WTC11 (cell line): ENCODE measurements around the gene TMEM217. TPM values are rescaled to one million over a fixed set of nuclear protein-coding genes. Genes with fewer than 3 reads are reported as not detected.

ENCODE experiments used
- ATAC-seq: fragments of 200-7000 bp; cut with Tn5 transposase; 2 replicates; pipeline ENCODE4 v1.10.0; 2021; ENCODE audit warnings: mild to moderate bottlenecking, moderate library complexity
- CTCF ChIA-PET: fragments of 300-600 bp; sonication (Branson Sonifier 250); formaldehyde crosslinking; loops from one replicate; lab custom pipeline; 2021; ENCODE audit warnings: antibody characterized with exemption; lab: Charles Lee
- POLR2A ChIA-PET: fragments of 350-600 bp; sonication (Branson Sonifier 250); formaldehyde crosslinking; loops from one replicate; lab custom pipeline; 2021; ENCODE audit warnings: antibody characterized with exemption; lab: Charles Lee
- DNase-seq: peaks from one replicate; pipeline ENCODE4 v3.0.0; 2021; ENCODE audit warnings: low spot score
- H3K27ac Mint-ChIP-seq: 2 replicates; pipeline ENCODE4 v1.8.0; 2021; ENCODE audit warnings: mixed read lengths
- H3K27me3 Mint-ChIP-seq: 2 replicates; pipeline ENCODE4 v1.8.0; 2021; ENCODE audit warnings: low read depth, mild to moderate bottlenecking, moderate library complexity, mixed read lengths
- H3K36me3 Mint-ChIP-seq: 2 replicates; pipeline ENCODE4 v1.8.0; 2021; ENCODE audit warnings: mixed read lengths
- H3K4me1 Mint-ChIP-seq: 2 replicates; pipeline ENCODE4 v1.8.0; 2022; ENCODE audit warnings: mixed read lengths
- H3K4me3 Mint-ChIP-seq: 2 replicates; pipeline ENCODE4 v1.8.0; 2021; ENCODE audit warnings: mild to moderate bottlenecking, moderate library complexity, mixed read lengths
- H3K9me3 Mint-ChIP-seq: 2 replicates; pipeline ENCODE4 v1.8.0; 2021; ENCODE audit warnings: mixed read lengths
- CREM ChIP-seq: sonication (generic); formaldehyde crosslinking; IDR thresholded peaks from 2 replicates; pipeline ENCODE4 v1.8.1; 2022; ENCODE audit warnings: mild to moderate bottlenecking, missing genetic modification reagents, moderate library complexity
- ETV6 ChIP-seq: sonication (generic); formaldehyde crosslinking; IDR thresholded peaks from 2 replicates; pipeline ENCODE4 v1.8.1; 2022; ENCODE audit warnings: mild to moderate bottlenecking, missing genetic modification reagents
- IRF2 ChIP-seq: sonication (generic); formaldehyde crosslinking; IDR thresholded peaks from 2 replicates; pipeline ENCODE4 v1.8.0; 2022; ENCODE audit warnings: low read depth, missing genetic modification reagents, borderline replicate concordance
- KAT7 ChIP-seq: sonication (generic); formaldehyde crosslinking; IDR thresholded peaks from 2 replicates; pipeline ENCODE4 v1.8.1; 2023; ENCODE audit warnings: missing genetic modification reagents, mild to moderate bottlenecking, borderline replicate concordance
- NFATC4 ChIP-seq: fragments of 250-450 bp; sonication (Bioruptor Pico); IDR thresholded peaks from 2 replicates; pipeline ENCODE4 v1.9.0; 2021; ENCODE audit warnings: mild to moderate bottlenecking
- NFE2L1 ChIP-seq: sonication (generic); formaldehyde crosslinking; IDR thresholded peaks from 2 replicates; pipeline ENCODE4 v1.8.1; 2023; ENCODE audit warnings: missing genetic modification reagents
- RELA ChIP-seq: sonication (generic); formaldehyde crosslinking; IDR thresholded peaks from 2 replicates; pipeline ENCODE4 v1.8.1; 2022; ENCODE audit warnings: missing genetic modification reagents, mild to moderate bottlenecking, borderline replicate concordance
- SMAD3 ChIP-seq: sonication (generic); formaldehyde crosslinking; IDR thresholded peaks from 2 replicates; pipeline ENCODE4 v1.8.0; 2022; ENCODE audit warnings: missing genetic modification reagents, mild to moderate bottlenecking, borderline replicate concordance
- ZBTB21 ChIP-seq: sonication (generic); formaldehyde crosslinking; IDR thresholded peaks from 2 replicates; pipeline ENCODE4 v1.8.1; 2023; ENCODE audit warnings: mild to moderate bottlenecking, missing genetic modification reagents, borderline replicate concordance
- ZNF138 ChIP-seq: sonication (generic); formaldehyde crosslinking; conservative IDR thresholded peaks from 2 replicates; pipeline ENCODE4 v1.8.1; 2022; ENCODE audit warnings: mild to moderate bottlenecking, moderate library complexity, missing genetic modification reagents
- ZNF317 ChIP-seq: sonication (generic); formaldehyde crosslinking; IDR thresholded peaks from 2 replicates; pipeline ENCODE4 v1.8.1; 2023; ENCODE audit warnings: low read depth, mild to moderate bottlenecking, moderate library complexity, missing genetic modification reagents, borderline replicate concordance
- ZNF396 ChIP-seq: fragments of 250-450 bp; sonication (Bioruptor Pico); IDR thresholded peaks from 2 replicates; pipeline ENCODE4 v1.8.0; 2021; ENCODE audit warnings: mild to moderate bottlenecking, moderate library complexity, borderline replicate concordance
- total RNA-seq: library from RNA; stranded (reverse); gene quantifications from 3 replicates; pipeline ENCODE4 v1.2.3, GENCODE V29; 2021
- TF ChIP-seq, protein P1 (sequence below): sonication (generic); formaldehyde crosslinking; IDR thresholded peaks from 2 replicates; pipeline ENCODE4 v1.8.0; 2022; ENCODE audit warnings: mild to moderate bottlenecking, missing genetic modification reagents
- TF ChIP-seq, protein P2 (sequence below): sonication (generic); formaldehyde crosslinking; IDR thresholded peaks from 2 replicates; pipeline ENCODE4 v1.8.0; 2022; ENCODE audit warnings: mild to moderate bottlenecking, missing genetic modification reagents
- TF ChIP-seq, protein P3 (sequence below): sonication (generic); formaldehyde crosslinking; IDR thresholded peaks from 2 replicates; pipeline ENCODE4 v1.8.1; 2023; ENCODE audit warnings: mild to moderate bottlenecking, missing genetic modification reagents, moderate library complexity
- TF ChIP-seq, protein P4 (sequence below): sonication (generic); formaldehyde crosslinking; IDR thresholded peaks from 2 replicates; pipeline ENCODE4 v1.8.0; 2023; ENCODE audit warnings: missing genetic modification reagents
- TF ChIP-seq, protein P5 (sequence below): sonication (generic); formaldehyde crosslinking; IDR thresholded peaks from 2 replicates; pipeline ENCODE4 v1.8.1; 2022; ENCODE audit warnings: missing genetic modification reagents, borderline replicate concordance
- TF ChIP-seq, protein P6 (sequence below): fragments of 250-450 bp; sonication (Bioruptor Pico); conservative IDR thresholded peaks from 2 replicates; pipeline ENCODE4 v1.9.0; 2021; ENCODE audit warnings: mild to moderate bottlenecking
- TF ChIP-seq, protein P7 (sequence below): fragments of 200-600 bp; IDR thresholded peaks from 2 replicates; pipeline ENCODE4 v1.8.0; 2022; ENCODE audit warnings: antibody characterized with exemption

TMEM217 gene
- total RNA-seq, 1 experiment from 2014 or later: 0.61 TPM

DNA sequence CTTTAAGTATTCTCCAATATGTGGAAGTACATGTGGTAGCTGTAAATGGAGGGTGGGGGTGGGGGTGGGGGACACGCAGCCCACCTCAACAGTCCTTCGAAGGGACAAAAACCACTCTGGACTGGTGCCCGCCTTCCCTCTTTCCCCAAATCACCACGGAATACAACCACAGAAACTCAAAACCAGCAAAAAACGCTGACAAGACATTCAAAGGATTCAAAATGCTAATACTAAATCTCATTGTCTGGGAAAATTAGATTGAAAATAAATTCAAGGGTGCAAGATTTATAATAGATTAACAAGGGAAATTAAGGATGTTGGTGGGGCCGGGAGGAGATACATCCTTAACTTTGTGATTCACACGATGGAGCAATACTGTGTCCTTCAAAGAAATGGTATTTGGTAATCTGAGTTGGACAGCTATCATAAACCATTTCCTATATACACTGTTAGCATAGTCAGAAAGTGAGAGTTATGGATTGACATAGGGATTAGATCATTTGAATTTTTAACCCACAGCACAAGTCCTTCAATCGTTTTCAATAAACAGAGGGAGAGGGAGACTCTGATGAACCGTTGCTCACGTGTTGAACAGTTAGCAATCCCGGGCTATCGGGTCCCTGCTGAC lies 1.1 kb downstream of the TMEM217 start (continued):
- TF ChIP-seq, protein P1, sequence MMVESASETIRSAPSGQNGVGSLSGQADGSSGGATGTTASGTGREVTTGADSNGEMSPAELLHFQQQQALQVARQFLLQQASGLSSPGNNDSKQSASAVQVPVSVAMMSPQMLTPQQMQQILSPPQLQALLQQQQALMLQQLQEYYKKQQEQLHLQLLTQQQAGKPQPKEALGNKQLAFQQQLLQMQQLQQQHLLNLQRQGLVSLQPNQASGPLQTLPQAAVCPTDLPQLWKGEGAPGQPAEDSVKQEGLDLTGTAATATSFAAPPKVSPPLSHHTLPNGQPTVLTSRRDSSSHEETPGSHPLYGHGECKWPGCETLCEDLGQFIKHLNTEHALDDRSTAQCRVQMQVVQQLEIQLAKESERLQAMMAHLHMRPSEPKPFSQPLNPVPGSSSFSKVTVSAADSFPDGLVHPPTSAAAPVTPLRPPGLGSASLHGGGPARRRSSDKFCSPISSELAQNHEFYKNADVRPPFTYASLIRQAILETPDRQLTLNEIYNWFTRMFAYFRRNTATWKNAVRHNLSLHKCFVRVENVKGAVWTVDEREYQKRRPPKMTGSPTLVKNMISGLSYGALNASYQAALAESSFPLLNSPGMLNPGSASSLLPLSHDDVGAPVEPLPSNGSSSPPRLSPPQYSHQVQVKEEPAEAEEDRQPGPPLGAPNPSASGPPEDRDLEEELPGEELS (CRISPR knock-in tag): no peak
- no peak for TF ChIP-seq ETV6 (CRISPR knock-in tag)
- TF ChIP-seq, protein P2, sequence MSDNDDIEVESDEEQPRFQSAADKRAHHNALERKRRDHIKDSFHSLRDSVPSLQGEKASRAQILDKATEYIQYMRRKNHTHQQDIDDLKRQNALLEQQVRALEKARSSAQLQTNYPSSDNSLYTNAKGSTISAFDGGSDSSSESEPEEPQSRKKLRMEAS: no peak
- TF ChIP-seq, all 79 proteins: peak for 0

DNA sequence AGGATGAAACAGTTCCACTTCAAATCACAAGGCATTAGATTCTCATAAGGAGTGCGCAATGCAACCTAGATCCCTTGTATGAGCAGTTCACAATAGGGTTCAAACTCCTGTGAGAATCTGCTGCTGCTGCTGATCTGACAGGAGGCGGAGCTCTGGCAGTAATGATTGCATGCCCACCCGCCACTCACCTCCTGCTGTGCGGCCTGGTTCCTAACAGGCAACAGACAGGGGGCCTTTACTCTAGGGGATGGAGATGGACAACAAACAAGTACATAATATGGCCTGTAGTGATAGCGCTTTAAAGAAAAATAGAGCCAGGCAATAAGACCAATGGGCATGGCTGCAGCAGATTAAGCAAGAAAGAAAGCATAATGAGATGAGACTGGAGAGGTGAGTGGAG lies 3.1 kb downstream of the TMEM217 start:
- ATAC-seq: no peak
- no peaks in the 10 kb centered on the region for H3K9me3 Mint-ChIP-seq
- H3K4me3 Mint-ChIP-seq: no peak overlapping the region
- peaks cover 30% of the 10 kb centered on the region for H3K4me1 Mint-ChIP-seq
- CTCF ChIA-PET: interaction anchor here (1.5 kb wide), 1 partner anchor 60 kb away, joined by 3 read pairs; no protein-coding TSS in a partner anchor
- H3K27ac Mint-ChIP-seq: no peak overlapping the region
- H3K27me3 Mint-ChIP-seq: peaks cover 4% of the 10 kb centered on the region
- DNase-seq: peak; percentile 50
- TF ChIP-seq IRF2 (CRISPR knock-in tag): no peak
- TF ChIP-seq ZNF138 (CRISPR knock-in tag): no peak
- TF ChIP-seq, protein P3, sequence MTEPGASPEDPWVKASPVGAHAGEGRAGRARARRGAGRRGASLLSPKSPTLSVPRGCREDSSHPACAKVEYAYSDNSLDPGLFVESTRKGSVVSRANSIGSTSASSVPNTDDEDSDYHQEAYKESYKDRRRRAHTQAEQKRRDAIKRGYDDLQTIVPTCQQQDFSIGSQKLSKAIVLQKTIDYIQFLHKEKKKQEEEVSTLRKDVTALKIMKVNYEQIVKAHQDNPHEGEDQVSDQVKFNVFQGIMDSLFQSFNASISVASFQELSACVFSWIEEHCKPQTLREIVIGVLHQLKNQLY (CRISPR knock-in tag): no peak
- TF ChIP-seq ZBTB21 (CRISPR knock-in tag): no peak
- TF ChIP-seq, protein P4, sequence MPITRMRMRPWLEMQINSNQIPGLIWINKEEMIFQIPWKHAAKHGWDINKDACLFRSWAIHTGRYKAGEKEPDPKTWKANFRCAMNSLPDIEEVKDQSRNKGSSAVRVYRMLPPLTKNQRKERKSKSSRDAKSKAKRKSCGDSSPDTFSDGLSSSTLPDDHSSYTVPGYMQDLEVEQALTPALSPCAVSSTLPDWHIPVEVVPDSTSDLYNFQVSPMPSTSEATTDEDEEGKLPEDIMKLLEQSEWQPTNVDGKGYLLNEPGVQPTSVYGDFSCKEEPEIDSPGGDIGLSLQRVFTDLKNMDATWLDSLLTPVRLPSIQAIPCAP (CRISPR knock-in tag): no peak
- POLR2A ChIA-PET: interaction anchor here (0.7 kb wide), 1 partner anchor 45 kb away, joined by 5 read pairs; no protein-coding TSS in a partner anchor
- H3K36me3 Mint-ChIP-seq: no peaks in the 10 kb centered on the region

DNA sequence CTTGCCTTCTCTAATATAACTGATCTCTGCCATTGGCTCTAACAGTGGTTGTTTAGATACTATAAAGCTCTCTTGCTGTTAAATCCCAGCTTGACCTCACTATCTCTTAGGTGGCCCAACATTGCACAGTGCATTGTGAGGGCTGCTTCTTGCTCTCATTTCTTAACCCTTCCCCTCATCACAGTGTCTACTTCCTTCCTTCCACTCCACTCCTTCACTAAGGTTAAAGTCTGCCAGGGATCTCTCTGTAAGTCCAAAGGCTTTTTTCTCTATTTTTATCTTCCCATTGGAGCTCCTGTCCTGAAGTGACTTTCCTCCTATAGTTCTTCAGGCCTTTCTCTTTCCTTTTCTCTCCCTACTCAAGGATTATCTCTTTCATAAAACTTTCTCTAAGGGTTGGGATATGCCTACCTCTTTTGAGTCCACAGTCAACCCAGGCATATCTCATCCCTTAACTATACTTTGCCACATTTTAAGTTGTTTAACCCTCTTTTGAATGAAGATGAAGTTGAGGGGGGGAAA lies 4.4 kb downstream of the TMEM217 start:
- Mint-ChIP-seq H3K4me1 (peaks cover 18% of the 10 kb centered on the region), H3K4me3 (no peak overlapping the region), H3K27ac (no peak overlapping the region), H3K36me3 (no peaks in the 10 kb centered on the region), H3K9me3 (no peaks in the 10 kb centered on the region), H3K27me3 (peaks cover 13% of the 10 kb centered on the region)
- TF ChIP-seq ZNF317 (CRISPR knock-in tag) (no peak), CREM (no peak), NFE2L1 (CRISPR knock-in tag) (no peak), NFATC4 (CRISPR knock-in tag) (no peak)
- TF ChIP-seq, protein P5, sequence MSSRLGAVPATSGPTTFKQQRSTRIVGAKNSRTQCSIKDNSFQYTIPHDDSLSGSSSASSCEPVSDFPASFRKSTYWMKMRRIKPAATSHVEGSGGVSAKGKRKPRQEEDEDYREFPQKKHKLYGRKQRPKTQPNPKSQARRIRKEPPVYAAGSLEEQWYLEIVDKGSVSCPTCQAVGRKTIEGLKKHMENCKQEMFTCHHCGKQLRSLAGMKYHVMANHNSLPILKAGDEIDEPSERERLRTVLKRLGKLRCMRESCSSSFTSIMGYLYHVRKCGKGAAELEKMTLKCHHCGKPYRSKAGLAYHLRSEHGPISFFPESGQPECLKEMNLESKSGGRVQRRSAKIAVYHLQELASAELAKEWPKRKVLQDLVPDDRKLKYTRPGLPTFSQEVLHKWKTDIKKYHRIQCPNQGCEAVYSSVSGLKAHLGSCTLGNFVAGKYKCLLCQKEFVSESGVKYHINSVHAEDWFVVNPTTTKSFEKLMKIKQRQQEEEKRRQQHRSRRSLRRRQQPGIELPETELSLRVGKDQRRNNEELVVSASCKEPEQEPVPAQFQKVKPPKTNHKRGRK (CRISPR knock-in tag): no peak
- CTCF ChIA-PET: no interaction called here
- POLR2A ChIA-PET: no interaction called here
- no peak for ATAC-seq
- no peak for DNase-seq

DNA sequence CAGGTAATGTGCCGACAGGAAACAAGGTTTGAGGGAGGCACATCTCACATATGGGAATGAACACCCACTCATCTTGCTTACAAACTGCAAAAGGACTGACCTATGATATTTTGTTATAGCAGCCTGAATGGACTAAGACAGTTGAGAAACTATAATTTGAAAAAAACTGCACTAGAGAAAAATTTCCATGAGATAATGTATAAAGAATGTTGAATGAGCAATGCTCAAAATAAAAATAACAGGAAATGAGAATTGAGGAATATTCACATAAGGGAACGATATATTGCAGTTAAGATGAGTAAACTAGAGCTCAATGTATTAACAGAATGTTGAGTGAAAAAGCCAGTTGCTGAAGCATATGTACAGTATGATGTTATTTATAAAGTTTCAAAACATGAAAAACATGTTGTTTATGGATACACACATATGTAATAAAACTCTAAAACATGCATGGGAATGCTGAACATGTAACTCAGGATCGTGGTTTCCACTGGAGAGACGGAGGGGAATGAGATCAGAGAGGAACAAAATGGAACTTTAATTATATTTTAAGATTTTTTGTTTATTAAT lies 6.6 kb downstream of the TMEM217 start:
- Mint-ChIP-seq H3K27me3 (peaks cover 24% of the 10 kb centered on the region), H3K27ac (no peak overlapping the region), H3K36me3 (no peaks in the 10 kb centered on the region), H3K9me3 (no peaks in the 10 kb centered on the region), H3K4me1 (peaks cover 8% of the 10 kb centered on the region), H3K4me3 (no peak overlapping the region)
- POLR2A ChIA-PET: no interaction called here
- ATAC-seq (no peak), DNase-seq (no peak)
- CTCF ChIA-PET: no interaction called here
- TF ChIP-seq, protein P6, sequence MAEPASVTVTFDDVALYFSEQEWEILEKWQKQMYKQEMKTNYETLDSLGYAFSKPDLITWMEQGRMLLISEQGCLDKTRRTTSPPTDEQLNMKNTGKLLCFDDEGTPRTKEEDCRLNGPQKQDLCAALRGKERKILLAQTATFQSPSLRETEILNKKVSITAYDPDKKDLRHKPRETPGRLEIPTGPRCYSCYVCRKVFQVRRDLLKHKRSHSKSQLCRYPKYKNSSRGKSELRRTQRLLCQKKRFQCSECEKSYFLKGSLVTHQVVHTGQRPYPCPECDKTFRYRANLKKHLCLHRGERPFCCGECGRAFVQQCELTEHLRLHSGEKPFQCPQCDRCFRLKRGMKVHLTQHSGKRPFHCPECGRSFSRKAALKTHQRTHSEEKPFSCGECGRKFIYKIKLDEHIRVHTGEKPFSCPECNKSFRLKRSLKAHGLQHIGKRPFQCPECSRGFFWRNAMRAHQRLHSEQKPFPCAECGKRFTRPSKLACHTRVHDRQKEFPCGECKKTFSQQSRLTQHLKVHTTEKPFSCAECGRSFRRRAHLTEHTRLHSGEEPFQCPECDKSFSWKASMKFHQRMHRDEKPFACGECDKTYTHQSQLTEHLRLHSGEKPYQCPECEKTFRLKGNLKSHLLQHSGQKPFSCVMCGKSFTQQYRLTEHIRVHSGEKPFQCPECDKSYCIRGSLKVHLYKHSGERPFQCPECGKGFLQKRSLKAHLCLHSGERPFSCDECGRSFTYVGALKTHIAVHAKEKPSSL (CRISPR knock-in tag): no peak
- TF ChIP-seq, protein P7, sequence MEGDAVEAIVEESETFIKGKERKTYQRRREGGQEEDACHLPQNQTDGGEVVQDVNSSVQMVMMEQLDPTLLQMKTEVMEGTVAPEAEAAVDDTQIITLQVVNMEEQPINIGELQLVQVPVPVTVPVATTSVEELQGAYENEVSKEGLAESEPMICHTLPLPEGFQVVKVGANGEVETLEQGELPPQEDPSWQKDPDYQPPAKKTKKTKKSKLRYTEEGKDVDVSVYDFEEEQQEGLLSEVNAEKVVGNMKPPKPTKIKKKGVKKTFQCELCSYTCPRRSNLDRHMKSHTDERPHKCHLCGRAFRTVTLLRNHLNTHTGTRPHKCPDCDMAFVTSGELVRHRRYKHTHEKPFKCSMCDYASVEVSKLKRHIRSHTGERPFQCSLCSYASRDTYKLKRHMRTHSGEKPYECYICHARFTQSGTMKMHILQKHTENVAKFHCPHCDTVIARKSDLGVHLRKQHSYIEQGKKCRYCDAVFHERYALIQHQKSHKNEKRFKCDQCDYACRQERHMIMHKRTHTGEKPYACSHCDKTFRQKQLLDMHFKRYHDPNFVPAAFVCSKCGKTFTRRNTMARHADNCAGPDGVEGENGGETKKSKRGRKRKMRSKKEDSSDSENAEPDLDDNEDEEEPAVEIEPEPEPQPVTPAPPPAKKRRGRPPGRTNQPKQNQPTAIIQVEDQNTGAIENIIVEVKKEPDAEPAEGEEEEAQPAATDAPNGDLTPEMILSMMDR: no peak
- TF ChIP-seq KAT7 (CRISPR knock-in tag): no peak
- TF ChIP-seq CREM: no peak
- TF ChIP-seq RELA (CRISPR knock-in tag): no peak
- TF ChIP-seq SMAD3: no peak
- no peak for TF ChIP-seq ZNF396 (CRISPR knock-in tag)
